GM12878 (cell line): ENCODE results near the gene MAMLD1. TPM values are rescaled to one million over a fixed set of nuclear protein-coding genes. Genes with fewer than 3 reads are reported as not detected.

Source experiments
- ATAC-seq: fragments of 200-7000 bp; cut with Tn5 transposase; 3 replicates; pipeline ENCODE4 v1.9.1; 2020; ENCODE audit warnings: mild to moderate bottlenecking, moderate library complexity
- BruUV-seq: library from RNA; stranded (reverse); fragments of 400-500 nt; replicated peaks from 2 replicates; lab custom pipeline; 2021; lab: Mats Ljungman, UMichigan
- CTCF ChIA-PET: fragments of 300-600 bp; sonication (Branson Sonifier 250); formaldehyde crosslinking; extraction: SDS; loops from one replicate; lab custom pipeline; 2021; ENCODE audit warnings: inconsistent platforms; lab: Yijun Ruan, JAX
- POLR2A ChIA-PET: fragments of 350-600 bp; formaldehyde crosslinking; extraction: SDS; loops from one replicate; lab custom pipeline; 2021; ENCODE audit warnings: inconsistent platforms; lab: Charles Lee
- RAD21 ChIA-PET: fragments of 300-600 bp; sonication (Branson Sonifier 250); formaldehyde crosslinking; loops from one replicate; lab custom pipeline; 2023; ENCODE audit warnings: antibody characterized with exemption; ENCODE audit not compliant: unreplicated experiment; lab: Charles Lee
- SMC1A ChIA-PET: fragments of 300-600 bp; sonication (Branson Sonifier 250); formaldehyde crosslinking; loops from one replicate; lab custom pipeline; 2023; ENCODE audit not compliant: unreplicated experiment, uncharacterized antibody; lab: Charles Lee
- DNase-seq: peaks from one replicate; pipeline ENCODE4 v3.0.0-alpha.2; 2011; ENCODE audit warnings: low read depth, low spot score
- FAIRE-seq: peaks from 3 replicates; lab custom pipeline; 2011; peaks lifted over from hg19 to GRCh38; lab: Jason Lieb, UNC
- H2AFZ ChIP-seq: 2 replicates; pipeline ENCODE4 v1.6.0; 2011; ENCODE audit warnings: low read depth, low read length, control low read depth; ENCODE audit not compliant: control insufficient read depth
- H3K27ac ChIP-seq: 2 replicates; pipeline ENCODE4 v1.5.1; 2011; ENCODE audit warnings: control low read depth; ENCODE audit not compliant: control insufficient read depth, insufficient read depth
- H3K27me3 ChIP-seq, 2 experiments: replicated peaks in 1 of 2; 2 replicates each; pipeline versions ENCODE4 v1.6.0 to v1.6.1; 2011; ENCODE audit warnings: low read length in 1 of 2; ENCODE audit not compliant: control insufficient read depth in 2 of 2, insufficient read depth in 2 of 2
- H3K36me3 ChIP-seq, 2 experiments: 2 replicates each; pipeline ENCODE4 v1.5.1; 2011; ENCODE audit warnings: low read length in 1 of 2; ENCODE audit not compliant: control insufficient read depth in 2 of 2, insufficient read depth in 2 of 2
- H3K4me1 ChIP-seq: 2 replicates; pipeline ENCODE4 v1.6.1; 2011; ENCODE audit warnings: mild to moderate bottlenecking, low read length, moderate library complexity, mixed read lengths; ENCODE audit not compliant: control insufficient read depth, insufficient read depth
- H3K4me2 ChIP-seq: 2 replicates; pipeline ENCODE4 v1.6.0; 2011; ENCODE audit warnings: control low read depth; ENCODE audit not compliant: control insufficient read depth, insufficient read depth
- H3K4me3 ChIP-seq: fragments of 200-600 bp; sonication (generic); 2 replicates; pipeline ENCODE4 v1.5.1; 2016
- H3K79me2 ChIP-seq: 2 replicates; pipeline ENCODE4 v1.6.0; 2011; ENCODE audit warnings: low read length; ENCODE audit not compliant: control insufficient read depth, insufficient read depth
- H3K9ac ChIP-seq: 2 replicates; pipeline ENCODE4 v1.8.0; 2011; ENCODE audit warnings: low read length, control low read depth, mixed read lengths; ENCODE audit not compliant: control insufficient read depth, insufficient read depth
- H3K9me3 ChIP-seq: replicated peaks from 3 replicates; pipeline ENCODE4 v1.5.1; 2011; ENCODE audit warnings: mild to moderate bottlenecking, low read length; ENCODE audit not compliant: control insufficient read depth, insufficient read depth
- H4K20me1 ChIP-seq: 2 replicates; pipeline ENCODE4 v1.6.0; 2011; ENCODE audit not compliant: control insufficient read depth, insufficient read depth
- BCL11A ChIP-seq: IDR thresholded peaks from 2 replicates; pipeline ENCODE4 v1.6.1; 2011; ENCODE audit warnings: low read depth, low read length
- E2F4 ChIP-seq: IDR thresholded peaks from 2 replicates; pipeline ENCODE4 v1.6.1; 2012; ENCODE audit warnings: low read depth, low read length, improper control_type of control experiment
- ETV6 ChIP-seq, 2 experiments: fragments of 450-650 bp in 1 of 2; IDR thresholded peaks in 1 of 2; conservative IDR thresholded peaks in 1 of 2; 2 replicates each; pipeline ENCODE4 v1.6.1; 2014; ENCODE audit warnings: antibody characterized with exemption in 1 of 2, borderline replicate concordance in 1 of 2, low read depth in 1 of 2, mild to moderate bottlenecking in 1 of 2, moderate library complexity in 1 of 2
- HDGF ChIP-seq: fragments of 450-650 bp; IDR thresholded peaks from 2 replicates; pipeline ENCODE4 v1.6.1; 2016; ENCODE audit warnings: antibody characterized with exemption
- KDM1A ChIP-seq: fragments of 200-600 bp; sonication (generic); IDR thresholded peaks from 2 replicates; pipeline ENCODE4 v1.6.1; 2016; ENCODE audit warnings: borderline replicate concordance
- MEF2A ChIP-seq: IDR thresholded peaks from 2 replicates; pipeline ENCODE4 v1.6.1; 2011; ENCODE audit warnings: low read depth, mild to moderate bottlenecking, low read length, moderate library complexity; ENCODE audit not compliant: insufficient read depth
- NFIC ChIP-seq: IDR thresholded peaks from 2 replicates; pipeline ENCODE4 v1.6.1; 2012; ENCODE audit warnings: low read depth, mild to moderate bottlenecking, inconsistent platforms, low read length, moderate library complexity
- NFXL1 ChIP-seq: fragments of 450-650 bp; IDR thresholded peaks from 2 replicates; pipeline ENCODE4 v1.6.1; 2017; ENCODE audit warnings: antibody characterized with exemption, mild to moderate bottlenecking, borderline replicate concordance
- RAD21 ChIP-seq: IDR thresholded peaks from 2 replicates; pipeline ENCODE4 v1.6.1; 2011; ENCODE audit warnings: mild to moderate bottlenecking, low read depth, low read length, moderate library complexity; ENCODE audit not compliant: insufficient read depth
- RUNX3 ChIP-seq: IDR thresholded peaks from 2 replicates; pipeline ENCODE4 v1.6.1; 2012; ENCODE audit warnings: low read length, inconsistent platforms
- SP1 ChIP-seq: IDR thresholded peaks from one replicate; pipeline ENCODE4 v1.6.1; 2011; ENCODE audit warnings: low read depth, low read length
- SREBF2 ChIP-seq: IDR thresholded peaks from 2 replicates; pipeline ENCODE4 v1.6.1; 2012; ENCODE audit warnings: mild to moderate bottlenecking, low read length
- SUZ12 ChIP-seq: fragments of 200-600 bp; sonication (generic); IDR thresholded peaks from one replicate; pipeline ENCODE4 v1.6.1; 2018; ENCODE audit warnings: antibody characterized with exemption, mild to moderate bottlenecking; ENCODE audit not compliant: unreplicated experiment
- TAF1 ChIP-seq: IDR thresholded peaks from 2 replicates; pipeline ENCODE4 v1.6.1; 2011; ENCODE audit warnings: mild to moderate bottlenecking, low read depth, low read length, borderline replicate concordance
- YBX1 ChIP-seq: fragments of 450-650 bp; IDR thresholded peaks from 2 replicates; pipeline ENCODE4 v1.6.1; 2016; ENCODE audit warnings: antibody characterized with exemption
- YY1 ChIP-seq: IDR thresholded peaks from 2 replicates; pipeline ENCODE4 v1.6.1; 2011; ENCODE audit warnings: low read depth, mild to moderate bottlenecking, low read length
- ZBTB40 ChIP-seq: fragments of 450-650 bp; IDR thresholded peaks from 2 replicates; pipeline ENCODE4 v1.6.1; 2016; ENCODE audit warnings: mild to moderate bottlenecking, moderate library complexity, borderline replicate concordance
- WGBS: methylation state at CpG from one replicate; pipeline ENCODE4 v1.1.6; 2016; ENCODE audit warnings: low lambda C conversion rate; ENCODE audit not compliant: insufficient replicate concordance, insufficient coverage; ENCODE audit errors: missing lambda C conversion rate; 5-methylcytosine and 5-hydroxymethylcytosine counted together
- in situ Hi-C: fragments of 300-500 bp; cut with MboI; formaldehyde crosslinking; loops from 9 replicates; pipeline ENCODE4 v1.14.3; 2018; ENCODE audit warnings: mixed read lengths
- intact Hi-C: fragments of 100-400 bp; cut with micrococcal nuclease; formaldehyde crosslinking; loops from one replicate; pipeline ENCODE4 v1.14.2; 2022; ENCODE audit not compliant: unreplicated experiment
- polyA plus RNA-seq, 11 experiments: library from polyadenylated mRNA; depleted of rRNA in 4 of 11; unstranded in 6 of 11; stranded (reverse) in 5 of 11; fragments of >200 nt; fragmentation: Nextera tagmentation in 4 of 11; fragmentation: Illumina TruSeq in 1 of 11; extraction: Ambion mirVana in 4 of 11; extraction: Trizol in 1 of 11; gene quantifications; 1 replicate in 1 of 11; 2 replicates in 10 of 11; pipeline versions ENCODE4 v1.2.1 to v1.2.3, GENCODE V29; 2011 to 2016; ENCODE audit warnings: inconsistent platforms in 2 of 11, missing spikeins in 2 of 11, low read depth in 1 of 11
- total RNA-seq, 4 experiments: library from RNA; depleted of rRNA in 3 of 4; stranded (reverse); fragments of >200 nt in 3 of 4; fragmentation: Illumina TruSeq in 1 of 4; extraction: Trizol in 1 of 4; gene quantifications; 2 replicates each; pipeline versions ENCODE4 v1.2.1 to v1.2.3, GENCODE V29; 2013 to 2021

MAMLD1 gene
- total and polyA plus RNA-seq, 10 of the 15 experiments (the other 5 are each of a cell fraction or from before 2014, with no cell fraction given): 0.03 to 0.05 TPM; not detected in 8

- TF ChIP-seq RAD21 (no peak), SP1 (no peak), MEF2A (no peak), KDM1A (no peak), HDGF (no peak), YY1 (no peak)
Observed at GRCh38 chrX:150454083-150454482, 91.0 kb downstream of the MAMLD1 start (continued).

GRCh38 chrX:150454508-150455214 lies 91.5 kb downstream of the MAMLD1 start:
- Histone ChIP-seq H4K20me1 (no peaks in the 10 kb centered on the region), H3K9me3 (no peaks in the 10 kb centered on the region), H2AFZ (no peak overlapping the region), H3K4me2 (no peak overlapping the region), H3K27ac (no peak overlapping the region), H3K79me2 (no peaks in the 10 kb centered on the region), H3K4me3 (no peak overlapping the region), H3K36me3 (no peaks in the 10 kb centered on the region), H3K4me1 (no peaks in the 10 kb centered on the region), H3K9ac (no peak overlapping the region), H3K27me3 (no peaks in the 10 kb centered on the region)
- no peak for ATAC-seq
- WGBS: 23% methylated on average over 5 of the region's 5 CpGs
- no TSS peak for BruUV-seq
- intact Hi-C loops (no loop called here), in situ Hi-C loops (no loop called here)
- no peak for DNase-seq
- no peak for FAIRE-seq
- CTCF ChIA-PET: no interaction called here
- TF ChIP-seq TAF1: no peak
- TF ChIP-seq ETV6 (conservative IDR thresholded peaks at IDR 0.05 in 1 of 2, IDR thresholded peaks at IDR 0.05 in 1 of 2; ENCODE audit: borderline replicate concordance in 1 of 2, low read depth in 1 of 2): no peak
- TF ChIP-seq SREBF2: no peak
- no peak for TF ChIP-seq NFXL1
- TF ChIP-seq HDGF: no peak
- no peak for TF ChIP-seq YBX1
- no peak for TF ChIP-seq ZBTB40
- no peak for TF ChIP-seq SUZ12
- TF ChIP-seq E2F4: no peak
- no peak for TF ChIP-seq NFIC
- TF ChIP-seq RUNX3: no peak
- no peak for TF ChIP-seq BCL11A
- SMC1A ChIA-PET: no interaction called here
- POLR2A ChIA-PET: no interaction called here
- RAD21 ChIA-PET: no interaction called here
